T follicular helper cell (primary cell): Measurements from ENCODE around the gene P2RX4.
"Not testable (repeated sequence)": the region's sequence is repeated elsewhere in the genome, so short reads cannot be mapped to it uniquely, and the experiment has no call there.

Experiments used
- DNase-seq: peaks from one replicate; pipeline ENCODE4 v3.0.0-alpha.2; 2020; ENCODE audit warnings: low read depth

P2RX4 gene

GRCh38 chr12:121241156-121241970, 31.4 kb downstream of the P2RX4 start:
- DNase-seq: no peak

GRCh38 chr12:121245031-121245430, 35.1 kb downstream of the P2RX4 start:
- no peak for DNase-seq

GRCh38 chr12:121245951-121246350, 36.0 kb downstream of the P2RX4 start:
- no peak for DNase-seq

GRCh38 chr12:121246893-121247557, 37.1 kb downstream of the P2RX4 start:
- no peak for DNase-seq

GRCh38 chr12:121248622-121249021, 38.7 kb downstream of the P2RX4 start:
- DNase-seq: no peak

- DNase-seq: no peak
These were observed 40.4 kb downstream of the P2RX4 start for GRCh38 chr12:121250359-121250758.

- no peak for DNase-seq
These were observed 41.9 kb downstream of the P2RX4 start for GRCh38 chr12:121251838-121252237.

GRCh38 chr12:121252712-121253345, 42.9 kb downstream of the P2RX4 start:
- DNase-seq: no peak

GRCh38 chr12:121253638-121254335, 43.9 kb downstream of the P2RX4 start:
- DNase-seq: no peak

GRCh38 chr12:121255433-121255832, 45.5 kb downstream of the P2RX4 start:
- no peak for DNase-seq

- not testable (repeated sequence) for DNase-seq
These were observed 47.9 kb downstream of the P2RX4 start for GRCh38 chr12:121257704-121258449.

GRCh38 chr12:121259074-121259473, 49.1 kb downstream of the P2RX4 start:
- no peak for DNase-seq

GRCh38 chr12:121260091-121260490, 50.2 kb downstream of the P2RX4 start:
- no peak for DNase-seq

GRCh38 chr12:121261398-121261797, 51.5 kb downstream of the P2RX4 start:
- no peak for DNase-seq

- DNase-seq: no peak
These were observed 53.4 kb downstream of the P2RX4 start for GRCh38 chr12:121263206-121263935.

GRCh38 chr12:121264135-121264534, 54.2 kb downstream of the P2RX4 start:
- DNase-seq: no peak

GRCh38 chr12:121264951-121265515, 55.1 kb downstream of the P2RX4 start:
- DNase-seq: no peak

GRCh38 chr12:121267822-121268221, 57.9 kb downstream of the P2RX4 start:
- DNase-seq: no peak

GRCh38 chr12:121273364-121273896, 63.5 kb downstream of the P2RX4 start:
- DNase-seq: no peak

GRCh38 chr12:121274036-121274763, 64.3 kb downstream of the P2RX4 start:
- DNase-seq: no peak
